Endodermal cell (in vitro differentiated cells): ENCODE data around the gene HRH2. TPM values are rescaled to one million over a fixed set of nuclear protein-coding genes. Genes with fewer than 3 reads are reported as not detected.

Experiments used
- DNase-seq: peaks from one replicate; pipeline ENCODE4 v3.0.0-alpha.2; 2017
- H3K27ac ChIP-seq: 2 replicates; pipeline ENCODE4 v1.5.1; 2013; ENCODE audit warnings: mild to moderate bottlenecking, low read depth, low read length, moderate library complexity
- H3K27me3 ChIP-seq: 2 replicates; pipeline ENCODE4 v1.6.1; 2013; ENCODE audit warnings: mild to moderate bottlenecking, low read length, moderate library complexity; ENCODE audit not compliant: insufficient read depth, control insufficient read depth, poor library complexity, severe bottlenecking
- H3K36me3 ChIP-seq: 2 replicates; pipeline ENCODE4 v1.7.0; 2013; ENCODE audit warnings: mild to moderate bottlenecking, low read length, moderate library complexity; ENCODE audit not compliant: control insufficient read depth, insufficient read depth
- H3K4me1 ChIP-seq: one replicate; pipeline ENCODE4 v1.7.0; 2013; ENCODE audit warnings: low read length; ENCODE audit not compliant: control insufficient read depth, insufficient read depth
- H3K4me3 ChIP-seq: 2 replicates; pipeline ENCODE4 v1.5.1; 2013; ENCODE audit warnings: mild to moderate bottlenecking, low read length, moderate library complexity
- H3K9ac ChIP-seq: 2 replicates; pipeline ENCODE4 v1.6.1; 2013; ENCODE audit warnings: mild to moderate bottlenecking, low read length, moderate library complexity; ENCODE audit not compliant: poor library complexity, severe bottlenecking; ENCODE audit errors: extremely low read depth
- H3K9me3 ChIP-seq: 2 replicates; pipeline ENCODE4 v1.6.1; 2013; ENCODE audit warnings: mild to moderate bottlenecking, low read length, moderate library complexity; ENCODE audit not compliant: control insufficient read depth
- H3K27ac Mint-ChIP-seq: 2 replicates; pipeline ENCODE4 v1.8.0; 2020; ENCODE audit warnings: mixed read lengths
- H3K27me3 Mint-ChIP-seq: 2 replicates; pipeline ENCODE4 v1.8.0; 2021; ENCODE audit warnings: mild to moderate bottlenecking, mixed read lengths; ENCODE audit not compliant: insufficient read depth
- H3K36me3 Mint-ChIP-seq: 2 replicates; pipeline ENCODE4 v1.8.0; 2020; ENCODE audit warnings: low read depth, mixed read lengths
- H3K4me1 Mint-ChIP-seq: 2 replicates; pipeline ENCODE4 v1.8.0; 2020; ENCODE audit warnings: mixed read lengths
- H3K4me3 Mint-ChIP-seq: 2 replicates; pipeline ENCODE4 v1.8.0; 2020; ENCODE audit warnings: mild to moderate bottlenecking, moderate library complexity, mixed read lengths
- H3K9me3 Mint-ChIP-seq: 2 replicates; pipeline ENCODE4 v1.8.0; 2020; ENCODE audit warnings: mild to moderate bottlenecking, mixed read lengths
- CTCF ChIP-seq: fragments of 200-600 bp; sonication (generic); conservative IDR thresholded peaks from 2 replicates; pipeline ENCODE4 v1.5.0; 2021; ENCODE audit warnings: antibody characterized with exemption, mild to moderate bottlenecking
- WGBS, 2 experiments: methylation state at CpG; one replicate each; pipeline versions ENCODE4 v1.1.5 to v1.1.7; 2013; ENCODE audit warnings: missing lambda C conversion rate in 2 of 2, mixed read lengths in 1 of 2; ENCODE audit not compliant: insufficient coverage in 1 of 2, insufficient read length in 1 of 2; 5-methylcytosine and 5-hydroxymethylcytosine counted together
- total RNA-seq, 2 donors: library from RNA; stranded (reverse); fragmentation: NEBNext Ultra II Directional in 1 of 2; extraction: Animal tissue kit (Norgen Biotek cat#: 25700) in 1 of 2; gene quantifications; 2 replicates in 1 of 2; 3 replicates in 1 of 2; pipeline ENCODE4 v1.2.1, GENCODE V29; 2021

Gene HRH2
- total RNA-seq, 2 donors from 2014 or later: 2.1 to 3.3 TPM

DNA sequence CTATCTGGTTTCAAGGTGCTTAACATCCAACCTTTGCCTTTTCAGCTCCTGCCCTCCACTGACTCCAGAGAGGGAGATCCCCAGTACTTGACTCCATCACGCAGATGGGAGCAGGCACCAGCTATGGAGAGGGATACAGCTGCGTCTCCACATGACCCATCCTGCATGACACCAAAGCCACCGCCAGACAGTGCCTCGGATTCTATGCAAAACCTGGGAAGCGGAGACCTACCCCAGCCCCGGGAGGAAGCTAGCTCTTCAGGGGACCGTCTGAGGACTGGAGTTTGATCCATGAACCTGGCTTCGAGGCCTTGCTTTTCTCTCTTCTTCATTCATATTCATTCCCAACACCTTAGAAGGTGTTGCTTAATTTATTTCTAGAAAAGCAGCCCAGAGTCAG is 24.8 kb downstream of the HRH2 start:
- Mint-ChIP-seq H3K27me3 (peaks cover 13% of the 10 kb centered on the region), H3K9me3 (peaks cover under 1% of the 10 kb centered on the region)
- WGBS, 2 experiments: 73 to 93% methylated on average over 2 to 8 of the region's 8 CpGs

DNA sequence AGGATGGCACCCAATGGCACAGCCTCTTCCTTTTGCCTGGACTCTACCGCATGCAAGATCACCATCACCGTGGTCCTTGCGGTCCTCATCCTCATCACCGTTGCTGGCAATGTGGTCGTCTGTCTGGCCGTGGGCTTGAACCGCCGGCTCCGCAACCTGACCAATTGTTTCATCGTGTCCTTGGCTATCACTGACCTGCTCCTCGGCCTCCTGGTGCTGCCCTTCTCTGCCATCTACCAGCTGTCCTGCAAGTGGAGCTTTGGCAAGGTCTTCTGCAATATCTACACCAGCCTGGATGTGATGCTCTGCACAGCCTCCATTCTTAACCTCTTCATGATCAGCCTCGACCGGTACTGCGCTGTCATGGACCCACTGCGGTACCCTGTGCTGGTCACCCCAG is 25.4 kb downstream of the HRH2 start:
- WGBS, 2 experiments: 95 to 99% methylated on average over 14 to 15 of the region's 15 CpGs

More for the DNA sequence above, 24.8 kb downstream of the HRH2 start:
- Mint-ChIP-seq H3K27ac (no peak overlapping the region), H3K4me3 (no peak overlapping the region), H3K4me1 (peaks cover 1% of the 10 kb centered on the region), H3K36me3 (peaks cover 4% of the 10 kb centered on the region)
- DNase-seq: no peak
- H3K27me3 ChIP-seq: no peaks in the 10 kb centered on the region
- no peak overlapping the region for H3K27ac ChIP-seq
- H3K4me3 ChIP-seq: no peak overlapping the region
- H3K9me3 ChIP-seq: peaks cover 3% of the 10 kb centered on the region
- no peaks in the 10 kb centered on the region for H3K4me1 ChIP-seq
- no peak overlapping the region for H3K9ac ChIP-seq
- no peaks in the 10 kb centered on the region for H3K36me3 ChIP-seq
- TF ChIP-seq CTCF: no peak

DNA sequence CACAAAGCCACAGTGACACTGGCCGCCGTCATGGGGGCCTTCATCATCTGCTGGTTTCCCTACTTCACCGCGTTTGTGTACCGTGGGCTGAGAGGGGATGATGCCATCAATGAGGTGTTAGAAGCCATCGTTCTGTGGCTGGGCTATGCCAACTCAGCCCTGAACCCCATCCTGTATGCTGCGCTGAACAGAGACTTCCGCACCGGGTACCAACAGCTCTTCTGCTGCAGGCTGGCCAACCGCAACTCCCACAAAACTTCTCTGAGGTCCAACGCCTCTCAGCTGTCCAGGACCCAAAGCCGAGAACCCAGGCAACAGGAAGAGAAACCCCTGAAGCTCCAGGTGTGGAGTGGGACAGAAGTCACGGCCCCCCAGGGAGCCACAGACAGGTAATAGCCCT is 26.1 kb downstream of the HRH2 start:
- 94 to 99% methylated on average over 13 of the region's 13 CpGs for WGBS, 2 experiments
- Mint-ChIP-seq H3K4me3 (no peak overlapping the region), H3K9me3 (peaks cover 7% of the 10 kb centered on the region), H3K4me1 (peaks cover 14% of the 10 kb centered on the region), H3K27me3 (peaks cover 6% of the 10 kb centered on the region), H3K36me3 (peaks cover 9% of the 10 kb centered on the region), H3K27ac (no peak overlapping the region)
- Histone ChIP-seq H3K27me3 (no peaks in the 10 kb centered on the region), H3K36me3 (no peaks in the 10 kb centered on the region), H3K4me3 (no peak overlapping the region), H3K4me1 (peaks cover 4% of the 10 kb centered on the region), H3K27ac (no peak overlapping the region), H3K9me3 (peaks cover 6% of the 10 kb centered on the region), H3K9ac (no peak overlapping the region)
- no peak for DNase-seq
- TF ChIP-seq CTCF: no peak

More for the DNA sequence above, 25.4 kb downstream of the HRH2 start:
- Histone ChIP-seq H3K27ac (no peak overlapping the region), H3K36me3 (no peaks in the 10 kb centered on the region), H3K27me3 (no peaks in the 10 kb centered on the region), H3K9me3 (peaks cover 6% of the 10 kb centered on the region), H3K4me3 (no peak overlapping the region), H3K4me1 (no peaks in the 10 kb centered on the region), H3K9ac (no peak overlapping the region)
- peaks cover 11% of the 10 kb centered on the region for H3K27me3 Mint-ChIP-seq
- peaks cover 8% of the 10 kb centered on the region for H3K36me3 Mint-ChIP-seq
- no peak overlapping the region for H3K4me3 Mint-ChIP-seq
- H3K9me3 Mint-ChIP-seq: peaks cover 6% of the 10 kb centered on the region
- no peak overlapping the region for H3K27ac Mint-ChIP-seq
- H3K4me1 Mint-ChIP-seq: peaks cover 7% of the 10 kb centered on the region
- DNase-seq: no peak
- no peak for TF ChIP-seq CTCF
